WI38 (cell line): ENCODE measurements around the gene KRT85.

ENCODE experiments used
- H3K4me3 ChIP-seq: 2 replicates; pipeline ENCODE4 v1.5.1; 2011; ENCODE audit warnings: low read depth, mild to moderate bottlenecking, control low read depth, low read length
- CTCF ChIP-seq: IDR thresholded peaks from 2 replicates; pipeline ENCODE4 v1.5.1; 2012; ENCODE audit warnings: low read depth, mild to moderate bottlenecking, control low read depth, low read length

KRT85 gene

GRCh38 chr12:52366738-52367485 lies at the start of gene KRT85:
Gene KRT85, minus strand, starts transcription at chr12:52367481. Its CDS starts 76 bp downstream, at chr12:52367405.
- H3K4me3 ChIP-seq = no peak within 1 kb of the TSS
- TF ChIP-seq CTCF = no peak

- TF ChIP-seq CTCF = no peak
Measured at GRCh38 chr12:52416795-52417194, 49.5 kb upstream of the KRT85 start.

DNA sequence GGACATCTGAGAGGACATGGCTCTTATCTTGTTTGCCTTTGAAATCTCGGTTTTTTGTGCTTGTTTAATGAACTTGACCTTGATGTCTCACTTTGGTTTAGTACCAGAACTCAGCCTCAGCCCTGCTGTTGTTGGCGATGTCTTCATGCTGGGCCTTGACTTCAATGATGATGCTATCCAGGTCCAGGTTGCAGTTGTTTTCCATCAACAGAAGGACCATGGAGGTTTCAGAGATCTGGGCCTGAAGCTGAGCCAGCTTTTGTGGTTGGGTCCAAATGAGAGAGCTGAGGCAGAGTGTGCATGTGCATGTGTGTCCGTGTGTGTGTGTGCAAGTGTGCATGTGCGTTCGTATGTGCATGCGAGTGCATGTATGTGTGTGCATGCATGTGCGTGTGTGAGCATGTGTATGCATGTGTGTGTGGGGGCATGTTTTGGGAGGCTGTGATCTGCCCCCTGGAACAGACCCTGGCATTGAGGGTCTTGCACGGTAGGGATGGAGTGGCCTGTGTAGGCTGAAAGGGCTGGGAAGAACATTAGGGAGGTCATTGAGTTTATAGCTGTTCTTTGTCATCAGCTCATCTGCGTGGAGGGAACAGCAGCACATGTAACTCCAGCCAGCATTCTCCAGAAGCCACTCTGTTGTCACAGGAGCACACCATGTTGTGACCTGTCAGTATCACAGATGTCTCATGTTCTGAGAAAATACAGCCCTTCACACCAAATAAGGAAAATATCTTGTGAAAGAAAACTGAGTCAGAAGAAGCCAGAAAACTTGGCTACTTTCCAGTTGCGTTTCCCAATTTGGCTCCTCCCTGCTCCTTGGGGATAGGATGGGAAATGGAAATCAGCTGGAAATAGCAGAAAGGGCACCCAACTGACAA lies 48.8 kb upstream of the KRT85 start:
- TF ChIP-seq CTCF = no peak
- H3K4me3 ChIP-seq = no peak overlapping the region

More at GRCh38 chr12:52416795-52417194, 49.5 kb upstream of the KRT85 start:
- H3K4me3 ChIP-seq = no peak overlapping the region

GRCh38 chr12:52414936-52415335 lies 47.7 kb upstream of the KRT85 start:
- H3K4me3 ChIP-seq = no peak overlapping the region
- TF ChIP-seq CTCF = no peak

- no peak for TF ChIP-seq CTCF
- no peak overlapping the region for H3K4me3 ChIP-seq
Measured at GRCh38 chr12:52413782-52414345, 46.6 kb upstream of the KRT85 start.

DNA sequence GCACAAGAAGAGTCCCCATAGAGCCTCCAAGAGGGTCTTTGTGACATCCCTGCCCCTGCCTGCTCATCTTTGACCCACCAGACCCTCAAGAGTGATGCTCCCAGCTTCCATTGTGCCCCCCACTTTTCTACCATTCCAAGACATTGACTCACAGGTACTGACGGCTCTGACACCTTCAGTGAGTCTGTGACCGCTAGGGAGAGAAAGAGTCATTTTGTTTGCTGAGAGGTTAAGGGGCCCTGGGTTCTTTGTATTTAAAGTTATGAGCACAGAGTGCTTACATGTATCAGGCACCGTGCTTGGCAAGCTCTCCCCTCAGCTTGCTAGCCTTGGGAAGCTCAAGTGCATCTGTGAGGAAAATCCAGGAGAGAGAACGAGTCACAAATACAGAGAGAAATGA lies 45.9 kb upstream of the KRT85 start:
- no peak overlapping the region for H3K4me3 ChIP-seq
- no peak for TF ChIP-seq CTCF
